HG03280 (cell line): Measurements from ENCODE around the gene FANCD2.
"Not testable (repeated sequence)": the region's sequence is repeated elsewhere in the genome, so short reads cannot be mapped to it uniquely, and the experiment has no call there.

Experiments used
- ATAC-seq: cut with Tn5 transposase; IDR thresholded peaks from one replicate; pipeline ENCODE4 v1.9.1; 2021; ENCODE audit warnings: mild to moderate bottlenecking, moderate library complexity; ENCODE audit not compliant: unreplicated experiment

Gene FANCD2

GRCh38 chr3:10012106-10012505 is 14.1 kb upstream of the FANCD2 start:
- no peak for ATAC-seq

- ATAC-seq: no peak
Measured at GRCh38 chr3:10015461-10015904, 10.8 kb upstream of the FANCD2 start.

GRCh38 chr3:10017636-10018292 is 8.5 kb upstream of the FANCD2 start:
- ATAC-seq: no peak

GRCh38 chr3:10018806-10019205 is 7.4 kb upstream of the FANCD2 start:
- not testable (repeated sequence) for ATAC-seq

GRCh38 chr3:10019326-10019725 is 6.9 kb upstream of the FANCD2 start:
- no peak for ATAC-seq

GRCh38 chr3:10021856-10022775 is 4.1 kb upstream of the FANCD2 start:
- ATAC-seq: no peak

- no peak for ATAC-seq
Measured at GRCh38 chr3:10023587-10024310, 2.5 kb upstream of the FANCD2 start.

GRCh38 chr3:10025205-10026083 is 793 bp upstream of the FANCD2 start:
- ATAC-seq: no peak

GRCh38 chr3:10041034-10041433 is 14.8 kb downstream of the FANCD2 start:
- no peak for ATAC-seq

- ATAC-seq: no peak
Measured at GRCh38 chr3:10047876-10048275, 21.6 kb downstream of the FANCD2 start.

GRCh38 chr3:10053054-10053453 is 26.8 kb downstream of the FANCD2 start:
- ATAC-seq: not testable (repeated sequence)

GRCh38 chr3:10055097-10055496 is 28.9 kb downstream of the FANCD2 start:
- ATAC-seq: no peak

GRCh38 chr3:10070077-10070476 is 43.8 kb downstream of the FANCD2 start:
- ATAC-seq: not testable (repeated sequence)

- no peak for ATAC-seq
Measured at GRCh38 chr3:10074666-10075065, 48.4 kb downstream of the FANCD2 start.

GRCh38 chr3:10081871-10082270 is 55.6 kb downstream of the FANCD2 start:
- no peak for ATAC-seq

- ATAC-seq: no peak
Measured at GRCh38 chr3:10085738-10086137, 59.5 kb downstream of the FANCD2 start.

- no peak for ATAC-seq
Measured at GRCh38 chr3:10088256-10088655, 62.0 kb downstream of the FANCD2 start.

GRCh38 chr3:10090179-10090578 is 63.9 kb downstream of the FANCD2 start:
- ATAC-seq: no peak

GRCh38 chr3:10090774-10091173 is 64.5 kb downstream of the FANCD2 start:
- ATAC-seq: not testable (repeated sequence)

- not testable (repeated sequence) for ATAC-seq
Measured at GRCh38 chr3:10091387-10091786, 65.2 kb downstream of the FANCD2 start.
